Pancreas (tissue), 10 donors: Measurements from ENCODE around the gene HELZ. TPM values are rescaled to one million over a fixed set of nuclear protein-coding genes. Genes with fewer than 3 reads are reported as not detected.

Experiments used
- ATAC-seq, 4 donors: fragments of 200-7000 bp; cut with Tn5 transposase; one replicate each; pipeline versions ENCODE4 v1.8.0 to v1.9.1; 2020; ENCODE audit warnings: mild to moderate bottlenecking in 4 of 4, moderate library complexity in 4 of 4
- DNase-seq, 6 donors: peaks; one replicate each; pipeline ENCODE4 v3.0.0-alpha.2; 2020
- FAIRE-seq: peaks from 2 replicates; lab custom pipeline; 2012; peaks lifted over from hg19 to GRCh38; lab: Jason Lieb, UNC
- H3K27ac ChIP-seq, 4 donors: fragments of 200-600 bp; sonication (generic); 1 replicate in 3 of 4; 2 replicates in 1 of 4; pipeline versions ENCODE4 v1.5.0 to v1.8.0; 2020
- H3K27me3 ChIP-seq, 4 donors: fragments of 200-600 bp; one replicate each; pipeline ENCODE4 v1.8.0; 2021
- H3K36me3 ChIP-seq, 3 donors: fragments of 200-600 bp; sonication (generic) in 1 of 3; one replicate each; pipeline versions ENCODE4 v1.5.0 to v1.8.0; 2020 to 2021
- H3K4me1 ChIP-seq, 3 donors: fragments of 200-600 bp; one replicate each; pipeline ENCODE4 v1.8.0; 2021
- H3K4me3 ChIP-seq, 4 donors: fragments of 200-600 bp; sonication (generic) in 2 of 4; one replicate each; pipeline versions ENCODE4 v1.5.0 to v1.8.0; 2020 to 2021
- H3K9me3 ChIP-seq, 4 donors: fragments of 200-600 bp; one replicate each; pipeline ENCODE4 v1.8.0; 2021
- CTCF ChIP-seq, 4 donors: fragments of 200-600 bp; sonication (generic) in 3 of 4; IDR thresholded peaks; one replicate each; pipeline versions ENCODE4 v1.5.0 to v1.8.0; 2021; ENCODE audit warnings: antibody characterized with exemption in 4 of 4
- WGBS, 2 donors: extraction: QIAGEN DNeasy Blood & Tissue Kit; methylation state at CpG; one replicate each; pipeline ENCODE4 v1.1.7; 2013; 5-methylcytosine and 5-hydroxymethylcytosine counted together
- intact Hi-C, 3 donors: fragments of 100-400 bp; cut with DNase I; formaldehyde crosslinking; loops; one replicate each; pipeline versions ENCODE4 v1.11.1 to v1.14.2; 2022
- polyA plus RNA-seq, 2 donors: library from polyadenylated mRNA; stranded (reverse); fragments of 200-250 nt; gene quantifications; one replicate each; pipeline ENCODE4 v1.2.3, GENCODE V29; 2013
- total RNA-seq, 6 donors: library from RNA; stranded (reverse); fragmentation: NEBNext Ultra II Directional in 4 of 6; extraction: Animal tissue kit (Norgen Biotek cat#: 25700) in 4 of 6; gene quantifications; one replicate each; pipeline versions ENCODE4 v1.2.1 to v1.2.4, GENCODE V29; 2021 to 2023
- donor health status: healthy with polysubstance abuse.
- donor health status: DM: no; HTN: no; CAD: no; lungs with moderate emphysema.
- donor health status: DM: no; HTN: no; CAD: no.
- donor health status: control.
- donor health status: control.
- donor health status: Bipolar disorder and iron deficiency.
- donor health status: DM: yes; HTN: yes; CAD: no.
- donor health status: DM: no; HTN: no; CAD: no.
- donor health status: DM: no; HTN: no; CAD: no.
- donor health status: DM: yes; HTN: yes; CAD: no.

HELZ gene
- total and polyA plus RNA-seq, 8 donors, result 4.1 to 36.6 (median 23.9) TPM

- DNase-seq (no peak), ATAC-seq (no peak), FAIRE-seq (no peak)
- TF ChIP-seq CTCF (IDR thresholded peaks at IDR 0.05), result no peak
- H3K9me3 ChIP-seq, result no peaks in the 10 kb centered on the region
- H3K27ac ChIP-seq, result no peak overlapping the region
- 91% methylated on average over 3 of the region's 3 CpGs for WGBS, 2 donors
- no peaks in the 10 kb centered on the region for H3K27me3 ChIP-seq
- peaks cover 0 to 11% (median 0%) of the 10 kb centered on the region in 3 donors for H3K36me3 ChIP-seq
- no peak overlapping the region for H3K4me3 ChIP-seq
- no peaks in the 10 kb centered on the region for H3K4me1 ChIP-seq
- intact Hi-C loops, result no loop called here
Observed at GRCh38 chr17:67085406-67085805, 159.6 kb downstream of the HELZ start.

GRCh38 chr17:67082107-67082506, 162.9 kb downstream of the HELZ start:
- no peak for TF ChIP-seq CTCF (IDR thresholded peaks at IDR 0.05)
- DNase-seq (no peak), ATAC-seq (no peak), FAIRE-seq (no peak)
- no peaks in the 10 kb centered on the region for H3K9me3 ChIP-seq
- intact Hi-C loops, result no loop called here
- 42 to 51% methylated on average over 1 of the region's 1 CpG for WGBS, 2 donors
- peaks cover 0 to 7% (median 3%) of the 10 kb centered on the region in 3 donors for H3K4me1 ChIP-seq
- H3K4me3 ChIP-seq, result no peak overlapping the region
- no peak overlapping the region for H3K27ac ChIP-seq
- H3K36me3 ChIP-seq, result peaks cover 0 to 11% (median 0%) of the 10 kb centered on the region in 3 donors
- no peaks in the 10 kb centered on the region for H3K27me3 ChIP-seq

GRCh38 chr17:67080804-67081203, 164.2 kb downstream of the HELZ start:
- no peak for TF ChIP-seq CTCF (IDR thresholded peaks at IDR 0.05)
- DNase-seq (no peak), ATAC-seq (no peak), FAIRE-seq (no peak)
- Histone ChIP-seq H3K4me3 (no peak overlapping the region), H3K9me3 (no peaks in the 10 kb centered on the region), H3K27me3 (no peaks in the 10 kb centered on the region), H3K27ac (no peak overlapping the region), H3K36me3 (peaks cover 0 to 2% (median 0%) of the 10 kb centered on the region in 3 donors), H3K4me1 (peaks cover 3 to 19% (median 12%) of the 10 kb centered on the region in 3 donors)
- 95 to 96% methylated on average over 2 of the region's 2 CpGs for WGBS, 2 donors
- intact Hi-C loops, result no loop called here

- no peak for TF ChIP-seq CTCF (IDR thresholded peaks at IDR 0.05)
- DNase-seq (no peak), ATAC-seq (no peak), FAIRE-seq (no peak)
- Histone ChIP-seq H3K9me3 (no peaks in the 10 kb centered on the region), H3K4me3 (no peak overlapping the region), H3K4me1 (peaks cover 15 to 28% (median 23%) of the 10 kb centered on the region in 3 donors), H3K27me3 (no peaks in the 10 kb centered on the region), H3K36me3 (no peaks in the 10 kb centered on the region), H3K27ac (no peak overlapping the region)
- WGBS, 2 donors, result 92 to 99% methylated on average over 2 of the region's 2 CpGs
- intact Hi-C loops, result no loop called here
Observed at GRCh38 chr17:67079491-67079890, 165.5 kb downstream of the HELZ start.

- H3K27ac ChIP-seq, result no peak overlapping the region
- H3K27me3 ChIP-seq, result no peaks in the 10 kb centered on the region
- DNase-seq (no peak), ATAC-seq (no peak), FAIRE-seq (no peak)
- TF ChIP-seq CTCF (IDR thresholded peaks at IDR 0.05), result no peak
- H3K4me3 ChIP-seq, result no peak overlapping the region
- H3K36me3 ChIP-seq, result no peaks in the 10 kb centered on the region
- H3K9me3 ChIP-seq, result no peaks in the 10 kb centered on the region
- intact Hi-C loops, result no loop called here
- peaks cover 23 to 28% (median 25%) of the 10 kb centered on the region in 3 donors for H3K4me1 ChIP-seq
- 97 to 99% methylated on average over 11 of the region's 11 CpGs for WGBS, 2 donors
Observed at GRCh38 chr17:67078292-67078691, 166.7 kb downstream of the HELZ start.
